GM12801 (cell line): ENCODE measurements around the gene PLXNA4.

ENCODE experiments used
- TF ChIP-seq, protein P1 (sequence below): IDR thresholded peaks from one replicate; pipeline ENCODE4 v1.5.1; 2011; ENCODE audit warnings: control low read depth; ENCODE audit not compliant: insufficient read length; ENCODE audit errors: extremely low read depth

The PLXNA4 gene

DNA sequence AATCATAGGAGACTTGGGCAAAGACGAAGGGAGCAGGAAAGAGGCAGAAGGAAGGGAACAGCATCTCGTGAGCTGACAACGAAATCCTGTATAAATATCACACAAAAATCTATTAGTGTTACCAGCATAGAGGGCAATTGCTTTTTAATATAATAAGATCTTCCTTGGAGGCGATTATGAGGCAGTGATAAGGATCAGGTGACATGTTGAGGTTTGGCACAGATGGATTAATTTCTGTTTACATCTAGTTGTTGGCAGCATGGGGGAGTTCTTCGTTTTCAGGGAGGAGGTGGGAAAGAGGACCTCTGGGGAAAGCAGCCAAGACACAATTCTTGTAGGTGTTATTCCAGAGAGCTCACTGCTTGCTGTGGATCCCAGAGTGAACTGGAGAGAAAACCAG is 163.8 kb downstream of the PLXNA4 start:
- TF ChIP-seq, protein P1, sequence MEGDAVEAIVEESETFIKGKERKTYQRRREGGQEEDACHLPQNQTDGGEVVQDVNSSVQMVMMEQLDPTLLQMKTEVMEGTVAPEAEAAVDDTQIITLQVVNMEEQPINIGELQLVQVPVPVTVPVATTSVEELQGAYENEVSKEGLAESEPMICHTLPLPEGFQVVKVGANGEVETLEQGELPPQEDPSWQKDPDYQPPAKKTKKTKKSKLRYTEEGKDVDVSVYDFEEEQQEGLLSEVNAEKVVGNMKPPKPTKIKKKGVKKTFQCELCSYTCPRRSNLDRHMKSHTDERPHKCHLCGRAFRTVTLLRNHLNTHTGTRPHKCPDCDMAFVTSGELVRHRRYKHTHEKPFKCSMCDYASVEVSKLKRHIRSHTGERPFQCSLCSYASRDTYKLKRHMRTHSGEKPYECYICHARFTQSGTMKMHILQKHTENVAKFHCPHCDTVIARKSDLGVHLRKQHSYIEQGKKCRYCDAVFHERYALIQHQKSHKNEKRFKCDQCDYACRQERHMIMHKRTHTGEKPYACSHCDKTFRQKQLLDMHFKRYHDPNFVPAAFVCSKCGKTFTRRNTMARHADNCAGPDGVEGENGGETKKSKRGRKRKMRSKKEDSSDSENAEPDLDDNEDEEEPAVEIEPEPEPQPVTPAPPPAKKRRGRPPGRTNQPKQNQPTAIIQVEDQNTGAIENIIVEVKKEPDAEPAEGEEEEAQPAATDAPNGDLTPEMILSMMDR: no peak

- TF ChIP-seq, protein P1: no peak
These were observed 165.3 kb downstream of the PLXNA4 start for GRCh38 chr7:132410861-132411541.

- TF ChIP-seq, protein P1: no peak
These were observed 165.9 kb downstream of the PLXNA4 start for GRCh38 chr7:132410385-132410784.

DNA sequence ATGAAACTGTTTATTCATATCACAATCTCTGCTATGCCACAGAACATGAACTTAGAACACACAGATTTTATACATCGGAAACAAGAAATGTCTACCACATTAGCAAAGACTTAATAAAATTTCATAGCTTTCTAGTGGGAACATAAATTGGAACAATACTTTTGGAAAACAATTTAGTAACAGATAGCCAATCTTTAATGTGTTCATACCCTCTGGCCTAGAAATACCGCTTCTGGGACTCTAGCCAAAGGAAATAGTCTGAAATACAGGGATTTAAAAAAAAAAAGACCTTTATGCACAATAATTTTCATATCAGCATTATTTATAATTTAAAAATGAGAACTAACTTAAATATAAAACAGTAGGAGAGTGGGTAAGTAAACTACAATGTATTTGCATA is 168.5 kb downstream of the PLXNA4 start:
- TF ChIP-seq, protein P1: no peak

- TF ChIP-seq, protein P1: no peak
These were observed 170.2 kb downstream of the PLXNA4 start for GRCh38 chr7:132406039-132406438.

- TF ChIP-seq, protein P1: no peak
These were observed 172.0 kb downstream of the PLXNA4 start for GRCh38 chr7:132404261-132404660.

DNA sequence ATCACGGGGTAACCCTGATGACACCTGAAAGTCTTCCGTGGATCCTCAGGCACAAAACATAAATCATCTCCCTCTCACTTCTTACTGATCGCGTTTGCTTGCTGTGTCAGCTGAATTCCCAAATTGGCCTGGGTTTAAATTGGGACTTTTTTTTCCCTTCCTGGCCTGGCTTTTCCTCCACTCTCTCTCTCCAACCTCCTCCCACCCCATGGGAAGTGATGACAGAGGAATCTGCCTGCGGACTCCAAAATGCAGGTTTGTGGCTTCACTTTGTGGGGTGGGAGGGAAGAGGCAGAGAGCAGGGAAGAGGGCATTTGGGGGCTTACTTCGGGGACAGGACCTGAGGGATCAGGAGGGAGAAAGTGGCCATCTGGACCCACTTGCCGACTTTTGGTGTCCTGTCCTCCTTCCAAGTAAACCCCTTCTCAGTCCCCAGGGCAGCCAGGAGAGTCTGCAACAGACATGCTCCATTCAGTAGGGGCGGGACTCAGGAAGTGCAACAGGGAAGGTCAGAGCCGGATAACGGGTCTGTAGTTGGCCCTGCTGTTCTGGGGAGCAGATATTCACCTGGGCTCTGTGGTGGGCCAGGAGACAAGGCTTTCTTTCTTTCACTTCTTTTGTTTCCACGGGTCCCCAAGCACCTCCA is 172.7 kb downstream of the PLXNA4 start:
- TF ChIP-seq, protein P1: no peak
